Smooth muscle cell of the brain vasculature (primary cell): ENCODE results near the gene RPL23.
A peak's percentile ranks its signal among the peaks of the same experiment; 100 is the strongest.

Experiments
- DNase-seq: peaks from one replicate; pipeline ENCODE4 v3.0.0-alpha.2; 2012; ENCODE audit warnings: low read depth, low spot score

The RPL23 gene

DNA sequence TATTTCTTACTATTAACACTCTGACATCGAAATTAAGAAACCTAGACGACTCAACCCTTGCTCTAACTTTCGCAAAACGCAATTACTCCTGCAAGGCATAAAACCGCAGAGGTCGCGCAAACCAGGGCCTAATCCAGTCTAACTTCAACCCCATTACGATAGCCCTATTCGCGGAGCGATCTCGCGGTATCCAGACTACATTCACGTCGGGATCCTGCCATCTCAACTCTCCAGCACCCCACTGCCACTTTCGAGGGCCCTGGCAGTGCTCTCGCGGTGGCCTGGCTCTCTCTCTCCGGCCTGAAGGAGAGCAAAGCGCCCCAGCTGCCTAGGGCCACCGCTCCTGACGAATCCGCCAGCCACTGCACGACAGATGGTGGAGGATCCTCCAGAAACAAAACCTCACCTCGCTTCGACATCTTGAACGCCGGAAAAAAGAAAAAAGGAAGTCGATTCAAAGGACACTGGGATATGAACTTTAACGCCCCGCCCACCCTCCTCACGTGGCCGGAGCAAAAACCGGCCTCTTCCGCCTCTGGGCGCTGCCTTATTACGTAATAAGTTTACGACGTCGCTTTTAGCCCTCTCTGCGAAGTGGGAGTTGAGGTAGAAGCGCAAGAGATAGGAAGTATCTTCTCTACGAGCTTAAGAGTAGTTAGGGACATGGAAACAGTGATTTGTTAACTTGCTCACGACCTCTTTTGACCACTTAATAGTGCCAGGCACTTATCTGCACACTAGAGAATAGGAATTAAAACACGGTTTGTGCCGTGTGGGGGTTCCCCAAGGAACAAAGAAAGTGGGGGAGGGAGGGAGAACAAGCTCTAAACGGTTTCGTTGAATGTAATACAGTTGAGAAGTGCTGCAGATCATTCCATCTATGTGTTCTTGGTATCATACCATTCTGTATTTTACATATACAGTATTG lies at the start of gene RPL23:
RPL23 (minus strand) TSS at position 430 of the 928 bp plus-strand sequence; CDS start at position 419, 11 bp downstream.
- DNase-seq = peak; percentile 98

DNA sequence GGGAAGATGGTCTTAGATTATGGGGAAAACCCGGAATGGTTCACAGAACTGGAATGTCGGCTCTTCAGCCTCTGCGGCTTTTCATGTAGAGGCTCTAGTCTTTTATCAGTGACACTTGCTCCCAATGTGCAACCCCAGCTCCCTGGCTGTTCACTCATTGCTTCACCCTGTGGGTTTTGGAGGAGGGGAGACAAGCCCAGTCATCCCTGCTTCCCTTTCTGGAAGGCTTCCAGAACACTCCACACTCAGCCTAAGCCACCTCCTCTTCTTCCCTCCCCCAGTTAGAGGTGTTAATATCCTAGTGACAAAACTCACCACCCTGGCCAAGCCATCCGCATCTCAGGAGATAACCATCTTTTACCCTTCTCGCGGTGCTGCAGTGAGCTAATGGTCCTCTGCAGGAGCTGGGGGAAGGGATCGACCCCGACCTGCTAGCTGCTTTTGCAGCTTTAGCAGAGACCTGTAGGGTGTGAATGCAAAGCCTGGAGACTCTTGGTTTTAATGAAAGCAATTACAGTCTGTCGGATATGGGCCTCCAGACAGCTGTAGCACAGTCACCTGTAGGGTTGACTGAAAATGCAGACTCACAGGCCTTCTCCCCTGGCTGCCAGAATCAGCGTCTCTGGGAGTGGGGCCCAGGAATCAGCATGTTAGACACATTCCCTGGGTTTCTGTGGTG lies 47.6 kb upstream of the RPL23 start:
- no peak for DNase-seq

DNA sequence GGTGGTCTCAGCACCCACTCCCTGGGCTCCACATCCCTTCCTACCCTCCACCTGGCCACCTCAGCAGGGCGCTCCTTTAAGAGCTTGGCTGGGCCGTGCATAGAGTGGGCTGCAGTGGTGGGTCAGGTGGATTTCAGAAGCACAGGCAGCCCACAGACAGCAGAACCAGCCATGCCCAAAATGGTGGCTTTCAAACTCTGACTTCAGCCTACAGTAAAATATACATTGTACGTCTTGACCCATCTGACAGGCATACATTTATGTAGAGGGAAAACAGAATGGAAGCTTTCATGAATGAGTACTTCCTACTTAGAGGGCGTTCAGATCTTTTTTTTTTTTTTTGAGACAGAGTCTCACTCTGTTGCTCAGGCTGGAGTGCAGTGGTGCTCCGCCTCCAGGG lies 45.9 kb upstream of the RPL23 start:
- no peak for DNase-seq

DNA sequence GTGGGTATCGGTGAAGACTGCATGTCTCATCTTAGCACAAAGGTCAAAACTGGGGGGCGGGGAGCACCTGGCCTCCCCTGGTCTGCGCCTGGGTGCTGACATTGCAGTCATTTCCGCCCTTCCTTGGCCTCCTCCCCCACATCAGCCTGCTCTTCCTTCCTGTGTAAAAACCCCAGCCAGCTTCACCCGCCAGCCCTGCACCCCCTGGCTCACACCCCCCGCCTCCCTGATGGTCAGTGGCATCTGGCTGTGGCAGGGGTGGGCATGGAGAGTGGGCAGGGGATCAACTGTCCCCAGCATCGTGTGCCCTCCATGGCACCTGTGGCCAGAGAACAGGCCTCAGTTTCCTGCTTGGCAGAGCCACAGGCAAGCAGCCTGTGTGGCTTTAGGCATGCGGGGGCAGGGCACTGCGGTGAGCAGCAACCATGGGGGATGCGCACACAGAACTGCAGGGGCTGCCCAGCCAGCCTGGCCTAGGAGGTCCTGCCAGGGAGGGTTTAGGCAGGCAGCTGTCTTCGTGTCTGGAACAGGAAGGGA lies 45.4 kb upstream of the RPL23 start:
- no peak for DNase-seq

DNA sequence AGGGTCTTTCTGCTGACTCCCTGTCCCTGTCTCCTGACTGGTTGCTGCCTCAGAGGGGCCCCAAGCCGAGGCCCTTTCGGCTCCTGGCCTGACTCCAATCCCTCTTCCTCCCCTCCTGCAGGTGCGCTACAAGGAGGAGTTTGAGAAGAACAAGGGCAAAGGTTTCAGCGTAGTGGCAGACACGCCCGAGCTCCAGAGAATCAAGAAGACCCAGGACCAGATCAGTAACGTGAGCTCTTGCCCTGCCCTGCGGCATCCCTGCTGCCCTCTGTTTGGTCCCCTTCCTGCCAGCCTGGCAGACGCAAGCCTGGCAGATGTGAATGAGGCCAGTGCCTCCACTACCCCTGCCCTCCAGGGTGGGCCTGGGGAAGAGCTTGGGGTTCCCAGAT lies 44.8 kb upstream of the RPL23 start:
- DNase-seq = no peak

DNA sequence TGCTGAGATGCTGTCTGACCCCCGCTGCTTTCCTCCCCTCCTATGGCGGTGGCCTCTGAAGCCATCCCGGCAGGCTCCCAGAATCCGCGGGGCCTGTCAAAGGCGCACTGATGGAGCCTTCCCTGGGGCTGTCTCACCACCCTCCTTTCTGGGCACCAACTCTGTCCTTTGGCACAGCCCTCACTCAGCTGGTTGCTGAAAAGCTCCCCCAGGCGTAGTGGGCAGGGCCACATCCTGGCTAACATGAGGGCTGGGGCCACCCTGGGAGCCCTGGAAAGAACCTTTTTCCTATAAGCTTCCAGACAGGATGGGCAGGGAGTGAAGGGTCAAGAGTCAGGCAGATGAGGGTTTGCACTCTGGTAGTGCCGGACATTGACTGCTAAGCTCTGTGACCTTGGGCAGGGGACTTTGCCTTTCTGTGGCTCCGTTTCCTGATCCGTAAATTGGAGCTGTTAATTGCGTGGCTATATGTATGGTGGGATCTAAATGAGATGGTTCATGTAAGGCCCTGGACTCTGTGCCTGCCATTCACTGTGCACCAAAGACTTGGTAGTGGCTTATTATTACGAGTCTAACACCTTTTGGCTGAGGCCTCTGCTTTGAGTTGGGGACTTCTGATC lies 44.3 kb upstream of the RPL23 start:
- DNase-seq = no peak

DNA sequence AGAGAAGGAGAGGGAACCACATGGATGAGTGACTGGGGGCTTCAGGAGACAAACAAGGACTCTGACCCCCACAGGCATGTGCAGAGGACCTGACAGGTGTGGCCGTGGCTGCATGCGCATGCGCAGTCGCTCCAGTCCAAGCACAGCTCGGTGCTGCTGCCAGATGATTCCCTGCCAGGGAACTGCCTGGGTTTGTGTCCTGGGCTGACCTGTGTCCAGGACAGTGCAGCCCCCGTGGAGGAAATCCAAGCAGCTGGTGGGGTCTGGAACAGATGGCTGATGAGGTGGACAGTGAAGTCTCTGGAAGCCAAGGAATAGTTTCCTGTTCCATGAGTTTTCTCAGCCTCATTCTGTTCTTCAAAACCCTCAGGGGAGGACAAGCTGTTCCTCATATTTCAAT lies 43.7 kb upstream of the RPL23 start:
- no peak for DNase-seq

DNA sequence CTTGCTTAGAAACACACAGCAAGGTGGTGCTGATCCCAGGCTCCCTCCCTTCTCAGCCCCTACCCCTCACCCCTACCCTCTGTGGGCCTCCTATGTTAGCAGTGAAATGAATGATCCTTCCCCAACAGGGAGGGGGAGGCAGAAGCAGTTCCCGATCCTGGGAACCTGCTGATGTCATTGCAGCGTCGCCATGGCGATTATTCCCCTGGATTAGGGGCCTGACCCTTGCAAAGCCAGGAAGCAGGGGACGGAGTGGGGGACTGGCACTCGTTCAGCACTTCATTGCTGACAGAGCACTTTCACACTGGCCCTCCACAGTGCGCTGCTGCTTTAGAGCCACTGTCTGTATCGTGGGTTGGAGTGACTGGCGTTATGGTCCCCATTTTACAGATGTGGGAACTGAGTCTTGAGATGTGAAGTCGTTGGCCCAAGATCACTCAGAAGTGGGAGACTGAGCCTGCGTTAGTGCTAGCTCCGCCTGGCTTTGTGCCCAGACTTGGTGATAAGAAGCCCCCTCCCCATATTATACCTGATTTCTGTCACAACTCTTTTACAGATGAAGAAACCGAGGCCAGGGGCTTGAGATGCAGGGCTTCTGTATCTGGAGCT lies 42.9 kb upstream of the RPL23 start:
- no peak for DNase-seq

DNA sequence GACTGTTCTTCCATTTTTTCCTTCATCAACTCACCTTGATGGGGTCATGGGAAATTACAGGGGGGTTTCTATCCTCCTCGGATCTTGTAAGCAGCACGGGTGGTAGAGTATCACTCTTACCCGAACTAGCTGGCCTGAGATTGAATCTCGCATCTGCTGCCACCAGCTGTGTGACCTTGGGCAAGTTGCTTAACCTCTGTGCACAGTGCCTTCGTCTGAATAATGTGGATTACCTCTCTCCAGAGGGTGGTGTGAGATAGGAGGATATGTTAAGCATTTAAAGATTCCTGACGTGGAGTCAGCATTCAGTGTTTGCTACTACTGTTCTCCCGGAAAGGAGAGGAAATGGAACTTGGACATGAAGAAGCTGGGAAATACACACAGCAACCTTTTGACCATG lies 40.8 kb upstream of the RPL23 start:
- no peak for DNase-seq

DNA sequence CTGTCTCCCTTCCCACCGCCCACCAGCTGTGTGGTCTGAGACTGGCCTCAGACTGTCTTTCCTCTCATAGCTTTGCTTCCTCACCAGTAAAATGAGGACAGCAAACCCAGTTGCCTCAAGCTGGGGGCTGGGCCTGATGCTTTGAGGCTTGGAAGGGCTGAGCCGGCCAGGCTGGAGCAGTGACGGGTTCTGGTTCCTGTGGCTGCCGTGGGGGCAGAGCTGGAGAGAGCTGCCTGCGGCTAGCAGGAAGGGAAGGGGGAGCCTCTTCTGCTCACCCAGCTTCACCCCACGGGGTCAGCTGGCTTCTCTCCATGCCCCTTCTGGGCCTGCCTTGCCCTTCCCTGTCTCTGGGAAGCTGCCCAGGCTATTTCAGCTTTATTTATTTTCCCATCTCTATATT lies 40.1 kb upstream of the RPL23 start:
- DNase-seq = no peak

DNA sequence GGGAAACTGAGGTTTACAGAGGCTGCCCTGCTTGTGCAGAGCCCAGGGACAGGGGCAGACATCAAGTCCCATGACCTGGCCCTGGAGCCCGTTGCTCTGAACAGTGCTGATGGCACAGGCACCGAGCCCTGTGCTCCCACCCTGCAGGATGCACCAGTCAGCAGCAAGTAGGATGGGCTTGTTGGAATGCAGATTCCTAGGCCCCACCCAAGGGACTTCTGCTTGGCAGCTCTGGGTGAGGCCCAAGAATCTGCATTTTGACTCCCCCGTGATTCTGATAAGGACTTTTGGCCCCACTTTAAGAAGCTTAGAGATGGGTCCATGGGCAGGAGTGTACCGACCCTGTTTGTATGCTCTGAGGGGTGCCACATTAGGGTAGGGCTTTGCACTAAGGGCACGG lies 39.6 kb upstream of the RPL23 start:
- DNase-seq = no peak

DNA sequence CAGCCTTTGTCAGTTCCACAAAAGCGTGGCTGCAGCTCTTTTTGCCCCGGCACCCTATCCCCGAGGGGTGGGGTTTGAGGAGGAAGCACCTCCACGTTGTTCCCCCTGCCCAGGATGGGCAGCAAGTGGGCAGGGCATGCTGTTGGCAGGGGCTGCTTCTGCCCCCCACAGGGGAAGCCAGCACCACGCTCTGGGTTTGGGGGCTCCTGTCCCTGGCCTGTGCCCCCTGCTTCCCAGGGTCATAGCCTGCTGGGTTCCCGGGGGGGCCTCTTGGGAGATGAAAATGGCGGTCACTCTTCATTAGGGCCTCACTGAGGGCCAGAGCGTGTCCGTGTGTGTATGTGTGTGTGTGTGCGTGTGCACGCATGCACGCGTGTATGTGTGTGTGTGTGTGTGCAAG lies 39.1 kb upstream of the RPL23 start:
- no peak for DNase-seq

DNA sequence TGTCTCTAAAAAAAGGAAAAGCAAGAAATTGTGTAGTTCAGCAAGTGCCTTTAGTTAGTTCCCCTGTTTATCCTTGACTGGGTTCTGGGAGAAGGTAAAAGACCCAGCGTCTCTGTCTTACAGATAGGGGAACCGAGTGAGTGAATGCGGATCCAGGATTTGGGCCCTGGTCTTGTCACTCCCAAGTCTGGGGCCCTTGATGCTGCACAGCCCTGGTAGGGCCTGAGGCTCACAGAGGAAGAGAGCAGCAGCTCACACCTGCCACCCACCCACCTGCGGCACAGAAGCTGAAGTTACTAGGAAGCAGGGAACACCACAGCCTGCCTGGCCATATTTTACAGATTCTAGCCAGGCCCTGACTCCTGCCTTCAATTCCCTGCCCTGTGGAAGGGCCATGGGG lies 38.6 kb upstream of the RPL23 start:
- no peak for DNase-seq

DNA sequence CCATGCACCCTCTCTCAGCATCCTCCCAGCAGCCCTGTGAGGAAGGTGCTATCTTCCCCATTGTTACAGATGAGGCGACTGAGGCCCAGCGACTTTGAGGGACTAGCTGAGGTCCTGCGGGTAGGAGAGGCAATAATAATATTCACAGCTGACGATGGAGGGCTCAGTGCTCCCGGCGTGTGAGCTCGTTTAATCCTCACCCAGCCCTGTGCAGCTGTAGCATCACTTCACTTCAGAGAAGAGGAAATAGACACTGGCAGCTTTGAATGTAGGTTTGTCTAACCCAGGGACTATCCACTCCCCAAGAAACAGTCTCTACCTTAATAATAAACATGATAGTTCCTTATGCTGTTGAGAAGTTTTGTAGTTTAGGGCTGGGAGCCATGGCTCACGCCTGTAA lies 37.9 kb upstream of the RPL23 start:
- DNase-seq = no peak

DNA sequence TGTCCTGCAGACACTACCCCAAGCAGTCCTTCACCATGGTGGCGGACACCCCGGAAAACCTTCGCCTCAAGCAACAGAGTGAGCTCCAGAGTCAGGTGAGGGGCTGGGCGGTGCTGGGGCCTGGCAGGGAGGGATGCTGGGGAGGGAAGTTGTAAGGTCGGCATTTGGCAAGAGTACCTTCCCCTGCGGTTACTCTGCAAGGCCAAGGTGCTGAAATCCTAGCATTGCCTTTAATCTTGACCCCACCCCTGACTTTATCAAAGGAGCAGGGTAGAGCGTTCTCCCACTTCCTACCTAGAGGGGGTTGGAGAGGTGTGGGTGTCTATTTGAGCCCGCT lies 36.9 kb upstream of the RPL23 start:
- no peak for DNase-seq

DNA sequence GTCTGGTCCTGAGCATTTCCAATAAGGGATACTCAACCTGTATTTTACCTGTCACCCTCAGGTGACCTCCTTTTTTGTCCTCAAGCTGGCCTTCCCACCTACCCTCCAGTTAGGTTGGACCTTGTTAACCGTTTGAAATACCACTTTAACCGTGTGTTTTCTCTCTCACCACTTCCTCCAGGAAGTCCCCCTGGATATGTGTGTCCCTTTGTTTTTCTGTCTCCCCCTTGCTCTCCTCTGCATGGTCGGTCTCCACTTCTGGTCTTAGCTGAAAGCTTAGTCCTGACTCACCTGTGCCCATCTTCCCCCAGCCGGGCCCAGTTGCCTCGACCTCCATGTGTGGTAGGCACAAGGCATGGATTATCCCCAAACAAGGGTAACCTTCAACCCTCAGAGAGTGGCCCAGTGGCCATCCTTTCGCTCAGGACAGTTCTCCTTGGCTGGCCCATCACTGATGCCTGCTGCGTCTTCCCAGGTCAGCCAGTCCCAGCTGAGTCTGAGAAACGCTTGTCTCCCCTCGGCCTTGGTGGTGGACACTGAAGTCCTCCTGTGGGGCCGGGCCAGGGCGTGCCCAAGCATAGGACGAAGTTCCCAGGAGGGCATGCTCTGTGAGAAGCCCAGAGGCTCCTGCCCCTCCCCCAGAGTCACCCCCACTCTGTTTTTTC lies 36.4 kb upstream of the RPL23 start:
- DNase-seq = no peak

DNA sequence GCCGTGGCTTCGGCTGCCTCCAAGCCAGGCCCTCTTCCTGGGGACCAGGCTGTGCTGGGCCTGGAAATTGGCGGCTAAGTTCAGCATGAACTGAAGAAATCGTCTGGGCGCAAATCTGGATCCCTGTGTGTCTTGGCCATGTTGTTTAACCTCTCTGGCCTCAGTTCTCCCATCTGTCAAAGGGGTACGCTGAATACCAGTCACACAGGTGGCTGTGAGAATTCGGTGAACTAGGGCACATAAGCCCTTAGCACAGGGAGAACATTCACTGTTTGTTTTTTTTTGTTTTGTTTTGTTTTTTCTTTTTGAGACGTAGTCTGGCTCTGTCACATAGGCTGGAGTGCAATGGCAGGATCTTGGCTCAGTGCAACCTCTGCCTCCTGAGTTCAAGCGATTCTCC lies 35.3 kb upstream of the RPL23 start:
- no peak for DNase-seq

DNA sequence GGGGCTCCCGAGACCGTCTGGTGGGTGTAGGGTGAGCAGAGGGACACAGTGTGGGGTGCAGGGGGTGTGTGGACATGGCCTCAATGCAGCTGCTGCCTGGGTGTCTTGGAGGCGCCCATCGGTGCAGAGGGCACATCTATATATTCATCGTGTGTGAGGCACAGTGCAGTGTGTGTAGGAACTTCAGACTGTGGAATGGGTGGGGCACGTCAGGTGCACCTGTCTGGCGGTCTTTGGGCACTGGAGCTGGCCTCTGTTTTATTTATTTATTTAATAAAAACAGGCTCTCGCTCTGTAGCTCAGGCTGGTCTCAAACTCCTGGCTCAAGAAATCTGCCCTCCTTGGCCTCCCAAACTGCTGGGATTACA lies 33.1 kb upstream of the RPL23 start:
- DNase-seq = no peak

DNA sequence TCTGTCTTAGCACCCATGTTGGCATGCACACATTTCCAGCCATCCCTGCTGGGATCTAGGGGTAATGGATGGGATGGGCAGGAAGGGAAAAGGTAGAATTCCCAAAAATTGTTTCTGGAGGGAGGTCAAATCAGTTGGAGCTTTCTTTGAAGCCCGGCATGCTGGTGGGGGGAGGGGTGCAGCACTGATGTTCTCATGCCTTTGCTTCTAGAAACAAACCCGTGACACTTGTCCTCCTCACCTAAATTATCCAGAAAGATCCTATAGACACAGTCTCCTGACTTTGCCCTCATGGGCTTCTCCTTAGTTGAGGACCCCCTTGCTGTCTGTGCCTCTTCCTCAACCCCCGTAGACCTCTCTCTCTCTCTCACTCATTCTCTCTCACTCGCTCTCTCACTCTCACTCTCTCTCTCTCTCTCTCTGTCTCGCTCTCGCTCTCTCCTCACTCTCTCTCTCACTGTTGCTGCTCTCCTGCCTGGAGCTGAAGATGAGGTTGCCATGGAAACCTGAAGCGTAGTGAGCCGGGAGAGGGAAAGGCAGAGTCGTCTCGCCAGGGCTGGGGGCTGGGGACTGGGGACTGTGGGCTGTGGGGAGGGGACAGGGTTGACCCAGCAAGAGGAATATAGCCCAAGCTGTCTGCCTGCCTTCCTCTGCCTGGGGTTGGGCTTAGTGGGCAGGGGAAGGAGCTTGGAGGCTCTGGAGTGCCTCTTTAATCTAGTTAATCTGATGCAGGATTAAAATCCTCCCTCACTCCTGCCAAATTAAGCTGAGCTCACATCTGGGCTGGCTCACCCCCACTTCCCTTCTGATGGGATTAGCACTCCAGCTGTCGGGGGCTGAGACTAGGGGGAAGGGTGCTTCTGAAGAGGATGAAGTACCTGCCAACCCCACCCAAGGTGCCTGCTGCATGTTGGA lies 32.5 kb upstream of the RPL23 start:
- no peak for DNase-seq

DNA sequence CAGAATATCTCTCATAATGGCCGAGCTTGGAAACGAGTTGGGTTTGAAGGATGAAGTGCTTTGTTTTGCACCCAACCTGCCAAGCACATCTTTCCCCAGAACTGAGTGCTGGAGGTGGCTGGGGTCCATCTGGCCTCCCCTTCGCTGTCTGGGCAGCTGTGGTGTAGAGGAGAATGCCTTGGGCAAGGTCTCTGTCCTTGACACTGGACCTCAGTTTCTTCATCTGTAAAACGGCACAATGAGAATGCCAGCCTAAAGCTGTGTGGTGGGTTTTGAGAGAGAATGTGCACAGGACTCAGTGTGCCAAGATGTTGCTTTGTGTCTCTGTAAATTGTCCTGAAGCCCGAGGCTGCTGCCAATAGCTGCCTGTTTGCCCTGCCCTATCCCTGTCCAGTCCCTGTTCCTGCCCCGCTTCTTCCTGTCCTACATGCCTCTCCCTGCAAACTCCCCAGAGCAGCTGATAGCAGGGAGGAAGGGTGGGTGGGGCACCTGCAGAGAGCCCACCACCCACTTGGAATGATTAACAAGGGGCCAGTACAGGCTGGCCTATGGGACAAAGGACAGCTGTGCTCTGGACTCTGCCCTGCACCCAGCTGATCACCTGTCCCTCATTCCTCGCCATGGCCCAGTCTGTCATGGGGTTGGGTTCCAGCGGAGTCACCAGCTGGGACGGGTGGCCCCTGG lies 31.7 kb upstream of the RPL23 start:
- no peak for DNase-seq
